Calu3 (cell line): Measurements from ENCODE around the gene MRPL49. TPM values are rescaled to one million over a fixed set of nuclear protein-coding genes. Genes with fewer than 3 reads are reported as not detected.

Experiments
- BruUV-seq: library from RNA; stranded (reverse); fragments of 400-500 nt; replicated peaks from 2 replicates; lab custom pipeline; 2021; lab: Mats Ljungman, UMichigan
- CTCF ChIA-PET: fragments of 300-600 bp; sonication (Branson Sonifier 250); formaldehyde crosslinking; loops from one replicate; lab custom pipeline; 2022; ENCODE audit warnings: antibody characterized with exemption; lab: Charles Lee
- DNase-seq: peaks from one replicate; pipeline ENCODE4 v3.0.0; 2022
- H3K27ac Mint-ChIP-seq: one replicate; pipeline ENCODE4 v1.8.0; 2022; ENCODE audit warnings: mixed read lengths; ENCODE audit not compliant: unreplicated experiment
- H3K27me3 Mint-ChIP-seq: one replicate; pipeline ENCODE4 v1.8.0; 2022; ENCODE audit warnings: mixed read lengths; ENCODE audit not compliant: unreplicated experiment
- H3K36me3 Mint-ChIP-seq: one replicate; pipeline ENCODE4 v1.8.0; 2022; ENCODE audit warnings: mild to moderate bottlenecking, moderate library complexity, mixed read lengths; ENCODE audit not compliant: insufficient read depth, unreplicated experiment
- H3K4me1 Mint-ChIP-seq: one replicate; pipeline ENCODE4 v1.8.0; 2022; ENCODE audit warnings: mild to moderate bottlenecking, low read depth, mixed read lengths; ENCODE audit not compliant: unreplicated experiment
- H3K4me3 Mint-ChIP-seq: one replicate; pipeline ENCODE4 v1.8.0; 2022; ENCODE audit warnings: mild to moderate bottlenecking, low read depth, moderate library complexity, mixed read lengths; ENCODE audit not compliant: unreplicated experiment
- H3K9me3 Mint-ChIP-seq: one replicate; pipeline ENCODE4 v1.8.0; 2022; ENCODE audit warnings: low read depth, mixed read lengths; ENCODE audit not compliant: unreplicated experiment
- CTCF ChIP-seq: fragments of 200-600 bp; IDR thresholded peaks from one replicate; pipeline ENCODE4 v1.8.0; 2022; ENCODE audit warnings: antibody characterized with exemption; ENCODE audit not compliant: unreplicated experiment
- intact Hi-C: fragments of 100-400 bp; cut with micrococcal nuclease; formaldehyde crosslinking; loops from one replicate; pipeline ENCODE4 v1.10.0; 2022; ENCODE audit not compliant: unreplicated experiment
- total RNA-seq: library from RNA; stranded (reverse); gene quantifications from 2 replicates; pipeline ENCODE4 v1.2.3, GENCODE V29; 2022

MRPL49 gene
- total RNA-seq, 1 experiment from 2014 or later = 84.1 TPM

GRCh38 chr11:65129649-65130441 lies 7.7 kb downstream of the MRPL49 start:
- H3K27ac Mint-ChIP-seq = no peak overlapping the region
- DNase-seq = no peak
- no peak overlapping the region for H3K4me3 Mint-ChIP-seq
- no TSS peak for BruUV-seq
- H3K36me3 Mint-ChIP-seq = peaks cover 92% of the 10 kb centered on the region
- peaks cover 13% of the 10 kb centered on the region for H3K4me1 Mint-ChIP-seq
- H3K27me3 Mint-ChIP-seq = no peaks in the 10 kb centered on the region
- TF ChIP-seq CTCF = no peak
- CTCF ChIA-PET = interaction anchor here (0.7 kb wide), 1 partner anchor 924 kb away, joined by 3 read pairs; the partner anchor contains the start of gene FERMT3
- intact Hi-C loops = no loop called here
- H3K9me3 Mint-ChIP-seq = no peaks in the 10 kb centered on the region

- Mint-ChIP-seq H3K27ac (peak overlapping the region; percentile 24), H3K36me3 (peaks cover 92% of the 10 kb centered on the region)
- DNase-seq = no peak
These were observed 8.7 kb downstream of the MRPL49 start for GRCh38 chr11:65130631-65131416.

GRCh38 chr11:65131417-65131776 lies 9.3 kb downstream of the MRPL49 start:
- intact Hi-C loops = no loop called here
- TF ChIP-seq CTCF = no peak
- no peak for DNase-seq
- no TSS peak for BruUV-seq
- CTCF ChIA-PET = no interaction called here
- Mint-ChIP-seq H3K9me3 (no peaks in the 10 kb centered on the region), H3K27ac (peak overlapping the region; percentile 24), H3K4me1 (peaks cover 23% of the 10 kb centered on the region), H3K27me3 (no peaks in the 10 kb centered on the region), H3K36me3 (peaks cover 90% of the 10 kb centered on the region), H3K4me3 (no peak overlapping the region)

More at GRCh38 chr11:65130631-65131416, 8.7 kb downstream of the MRPL49 start:
- intact Hi-C loops = no loop called here
- H3K27me3 Mint-ChIP-seq = no peaks in the 10 kb centered on the region
- no TSS peak for BruUV-seq
- no peak for TF ChIP-seq CTCF
- peaks cover 17% of the 10 kb centered on the region for H3K4me1 Mint-ChIP-seq
- H3K4me3 Mint-ChIP-seq = no peak overlapping the region
- H3K9me3 Mint-ChIP-seq = no peaks in the 10 kb centered on the region
- CTCF ChIA-PET = no interaction called here

- no TSS peak for BruUV-seq
- H3K27me3 Mint-ChIP-seq = no peaks in the 10 kb centered on the region
- no peaks in the 10 kb centered on the region for H3K9me3 Mint-ChIP-seq
- no peak for DNase-seq
- H3K4me3 Mint-ChIP-seq = peak overlapping the region; percentile 99
- peaks cover 28% of the 10 kb centered on the region for H3K4me1 Mint-ChIP-seq
- CTCF ChIA-PET = no interaction called here
- H3K27ac Mint-ChIP-seq = no peak overlapping the region
- peaks cover 86% of the 10 kb centered on the region for H3K36me3 Mint-ChIP-seq
- intact Hi-C loops = no loop called here
- no peak for TF ChIP-seq CTCF
These were observed 9.7 kb downstream of the MRPL49 start for GRCh38 chr11:65131895-65132237.
